DND-41 (cell line): ENCODE measurements around the gene HOXA13.

Experiments
- CTCF ChIP-seq: IDR thresholded peaks from 2 replicates; pipeline ENCODE4 v1.5.1; 2012; ENCODE audit warnings: borderline replicate concordance, low read length, moderate library complexity, mild to moderate bottlenecking; ENCODE audit not compliant: poor library complexity, severe bottlenecking; ENCODE audit errors: extremely low read depth
- EZH2 ChIP-seq: IDR thresholded peaks from 3 replicates; pipeline ENCODE4 v1.6.1; 2012; ENCODE audit warnings: borderline replicate concordance, low read depth, mild to moderate bottlenecking, moderate library complexity, low read length, inconsistent platforms; ENCODE audit not compliant: severe bottlenecking

- TF ChIP-seq CTCF: no peak
- no peak for TF ChIP-seq EZH2
Measured at GRCh38 chr7:27248911-27249723, 49.2 kb upstream of the HOXA13 start.
